HepG2 (cell line): ENCODE results near the gene DCTN2. TPM values are rescaled to one million over a fixed set of nuclear protein-coding genes. Genes with fewer than 3 reads are reported as not detected.

Experiments used
- ATAC-seq: fragments of 200-7000 bp; cut with Tn5 transposase; 3 replicates; pipeline ENCODE4 v1.9.1; 2020; ENCODE audit warnings: mild to moderate bottlenecking, moderate library complexity
- BruUV-seq: library from RNA; stranded (reverse); fragments of 400-500 nt; replicated peaks from 2 replicates; lab custom pipeline; 2021; lab: Mats Ljungman, UMichigan
- CTCF ChIA-PET: fragments of 300-600 bp; formaldehyde crosslinking; extraction: SDS; loops from one replicate; lab custom pipeline; 2021; ENCODE audit warnings: low total read pairs, inconsistent platforms, low intra/inter-chr PET ratio; lab: Yijun Ruan, JAX
- POLR2A ChIA-PET: fragments of 350-600 bp; sonication (Branson Sonifier 250); formaldehyde crosslinking; loops from one replicate; lab custom pipeline; 2020; ENCODE audit warnings: antibody characterized with exemption, inconsistent platforms; lab: Yijun Ruan, JAX
- DNase-seq: peaks from one replicate; pipeline ENCODE4 v3.0.0-alpha.2; 2015; ENCODE audit warnings: low spot score
- FAIRE-seq: peaks from 3 replicates; lab custom pipeline; 2011; peaks lifted over from hg19 to GRCh38; lab: Jason Lieb, UNC
- H2AFZ ChIP-seq: one replicate; pipeline ENCODE4 v1.6.1; 2011; ENCODE audit warnings: low read length, inconsistent platforms
- H3K27ac ChIP-seq: fragments of 300-600 bp; 3 replicates; pipeline ENCODE4 v1.8.0; 2011; ENCODE audit warnings: mixed run types, mild to moderate bottlenecking, mixed read lengths, low read length, inconsistent platforms; ENCODE audit not compliant: insufficient read depth; ENCODE audit errors: extremely low read length
- H3K27me3 ChIP-seq, 2 experiments: fragments of 200-600 bp in 1 of 2; 2 replicates in 1 of 2; 3 replicates in 1 of 2; pipeline versions ENCODE4 v1.6.0 to v1.8.0; 2011; ENCODE audit warnings: low read length in 2 of 2, mild to moderate bottlenecking in 2 of 2, moderate library complexity in 2 of 2, inconsistent platforms in 1 of 2; ENCODE audit not compliant: insufficient read depth in 2 of 2, control insufficient read depth in 1 of 2
- H3K36me3 ChIP-seq, 2 experiments: fragments of 200-600 bp in 1 of 2; replicated peaks in 1 of 2; 2 replicates in 1 of 2; 3 replicates in 1 of 2; pipeline versions ENCODE4 v1.5.1 to v1.8.0; 2011; ENCODE audit warnings: low read length in 2 of 2, inconsistent platforms in 1 of 2; ENCODE audit not compliant: insufficient read depth in 2 of 2, control insufficient read depth in 1 of 2
- H3K4me1 ChIP-seq: 2 replicates; pipeline ENCODE4 v1.5.1; 2012; ENCODE audit warnings: low read length, inconsistent platforms; ENCODE audit not compliant: insufficient read depth
- H3K4me2 ChIP-seq: 2 replicates; pipeline ENCODE4 v1.6.0; 2011; ENCODE audit warnings: low read depth, low read length, inconsistent platforms
- H3K4me3 ChIP-seq, 3 experiments: fragments of 200-600 bp in 1 of 3; sonication (generic), shearing (Covaris generic) in 1 of 3; replicated peaks in 1 of 3; 2 replicates each; pipeline ENCODE4 v1.5.1; 2011 to 2016; ENCODE audit warnings: low read length in 3 of 3, inconsistent platforms in 2 of 3, low read depth in 2 of 3, mild to moderate bottlenecking in 2 of 3, control low read depth in 1 of 3, mixed read lengths in 1 of 3; ENCODE audit not compliant: insufficient read depth in 1 of 3
- H3K79me2 ChIP-seq: one replicate; pipeline ENCODE4 v1.6.1; 2011; ENCODE audit warnings: low read length, inconsistent platforms; ENCODE audit not compliant: insufficient read depth
- H3K9ac ChIP-seq: 2 replicates; pipeline ENCODE4 v1.6.0; 2011; ENCODE audit warnings: mild to moderate bottlenecking, low read depth, low read length, inconsistent platforms; ENCODE audit not compliant: insufficient read depth
- H3K9me3 ChIP-seq: 2 replicates; pipeline ENCODE4 v1.5.1; 2012; ENCODE audit warnings: mild to moderate bottlenecking, low read length
- H4K20me1 ChIP-seq: 2 replicates; pipeline ENCODE4 v1.6.0; 2011; ENCODE audit warnings: inconsistent platforms, mild to moderate bottlenecking, low read length, moderate library complexity; ENCODE audit not compliant: insufficient read depth
- BATF2 ChIP-seq: sonication (generic); formaldehyde crosslinking; IDR thresholded peaks from 2 replicates; pipeline ENCODE4 v1.8.0; 2022; ENCODE audit warnings: mild to moderate bottlenecking, missing genetic modification reagents, moderate library complexity
- DNMT3B ChIP-seq: conservative IDR thresholded peaks from 2 replicates; pipeline ENCODE4 v1.6.1; 2016; ENCODE audit warnings: missing biosample characterization, control low read depth
- HOXA3 ChIP-seq: sonication (generic); formaldehyde crosslinking; IDR thresholded peaks from 2 replicates; pipeline ENCODE4 v1.5.0; 2020; ENCODE audit warnings: missing genetic modification reagents
- KDM2A ChIP-seq: sonication (generic); formaldehyde crosslinking; IDR thresholded peaks from 2 replicates; pipeline ENCODE4 v1.4.0; 2020; ENCODE audit warnings: low read depth, missing genetic modification reagents, borderline replicate concordance
- MAX ChIP-seq: IDR thresholded peaks from 2 replicates; pipeline ENCODE4 v1.6.1; 2012; ENCODE audit warnings: inconsistent platforms
- NFKB2 ChIP-seq: sonication (generic); formaldehyde crosslinking; IDR thresholded peaks from 2 replicates; pipeline ENCODE4 v1.4.0; 2020; ENCODE audit warnings: missing genetic modification reagents, borderline replicate concordance
- POGK ChIP-seq: sonication (generic); formaldehyde crosslinking; conservative IDR thresholded peaks from 2 replicates; pipeline ENCODE4 v1.8.0; 2022; ENCODE audit warnings: mild to moderate bottlenecking, moderate library complexity, missing genetic modification reagents
- SP1 ChIP-seq, 2 experiments: fragments of 450-650 bp in 1 of 2; sonication (generic) in 1 of 2; formaldehyde crosslinking in 1 of 2; IDR thresholded peaks; 2 replicates each; pipeline versions ENCODE4 v1.4.0 to v1.6.1; 2016 to 2020; ENCODE audit warnings: missing genetic modification reagents in 1 of 2
- TERF1 ChIP-seq: sonication (generic); formaldehyde crosslinking; IDR thresholded peaks from 2 replicates; pipeline ENCODE4 v1.8.0; 2022; ENCODE audit warnings: mild to moderate bottlenecking, missing genetic modification reagents, moderate library complexity
- ZFP62 ChIP-seq: sonication (generic); formaldehyde crosslinking; IDR thresholded peaks from 2 replicates; pipeline ENCODE4 v1.4.0; 2020; ENCODE audit warnings: missing genetic modification reagents
- ZNF331 ChIP-seq: sonication (generic); formaldehyde crosslinking; IDR thresholded peaks from 2 replicates; pipeline ENCODE4 v1.4.0; 2020; ENCODE audit warnings: missing genetic modification reagents
- ZNF34 ChIP-seq: sonication (generic); formaldehyde crosslinking; IDR thresholded peaks from 2 replicates; pipeline ENCODE4 v1.4.0; 2020; ENCODE audit warnings: mild to moderate bottlenecking, missing genetic modification reagents, borderline replicate concordance
- ZNF501 ChIP-seq: sonication (generic); formaldehyde crosslinking; IDR thresholded peaks from 2 replicates; pipeline ENCODE4 v1.5.1; 2020; ENCODE audit warnings: mild to moderate bottlenecking, moderate library complexity, missing genetic modification reagents
- ZNF670 ChIP-seq: sonication (generic); formaldehyde crosslinking; IDR thresholded peaks from 2 replicates; pipeline ENCODE4 v1.8.0; 2022; ENCODE audit warnings: mild to moderate bottlenecking, missing genetic modification reagents, borderline replicate concordance
- ZNF687 ChIP-seq: sonication (generic); formaldehyde crosslinking; IDR thresholded peaks from 2 replicates; pipeline ENCODE4 v1.5.1; 2020; ENCODE audit warnings: mild to moderate bottlenecking, missing genetic modification reagents, moderate library complexity
- ZNF766 ChIP-seq: sonication (generic); formaldehyde crosslinking; IDR thresholded peaks from 2 replicates; pipeline ENCODE4 v1.5.0; 2020; ENCODE audit warnings: missing genetic modification reagents, borderline replicate concordance
- WGBS: methylation state at CpG from one replicate; pipeline ENCODE4 v1.1.6; 2017; ENCODE audit warnings: low lambda C conversion rate; 5-methylcytosine and 5-hydroxymethylcytosine counted together
- in situ Hi-C: cut with HindIII; loops from 2 replicates; pipeline ENCODE4 v1.10.0; 2017; ENCODE audit warnings: low pct_unique_long_range_greater_than_20kb; ENCODE audit not compliant: extremely low pct_ligation_motif_present
- intact Hi-C: fragments of 100-400 bp; cut with micrococcal nuclease; formaldehyde crosslinking; loops from one replicate; pipeline ENCODE4 v1.10.0; 2022; ENCODE audit not compliant: unreplicated experiment
- polyA plus RNA-seq, 8 experiments: library from polyadenylated mRNA; depleted of rRNA in 3 of 8; stranded (reverse) in 7 of 8; unstranded in 1 of 8; fragments of >200 nt; fragmentation: Illumina TruSeq in 4 of 8; extraction: Trizol in 4 of 8; gene quantifications; 2 replicates each; pipeline versions ENCODE4 v1.2.1 to v1.2.3, GENCODE V29; 2011 to 2016; ENCODE audit warnings: low read depth in 4 of 8, missing spikeins in 1 of 8, mixed read lengths in 1 of 8; ENCODE audit not compliant: insufficient read depth in 1 of 8
- total RNA-seq, 5 experiments: library from RNA; depleted of rRNA; stranded (reverse); fragments of >200 nt; fragmentation: Illumina TruSeq; extraction: Trizol; gene quantifications; 2 replicates each; pipeline ENCODE4 v1.2.3, GENCODE V29; 2016; ENCODE audit warnings: low read depth in 1 of 5

DCTN2 gene
- total and polyA plus RNA-seq, 2 of the 13 experiments (the other 11 are each of a cell fraction or from before 2014, with no cell fraction given), result 72.0 to 77.4 TPM

- ChIA-PET CTCF (interaction anchor here (1.4 kb wide), 1 partner anchor 41 kb away, joined by 4 read pairs; no protein-coding TSS in a partner anchor), POLR2A (interaction anchor here (0.7 to 4.1 kb wide), 13 partner anchors 11 to 164 kb away, joined by 3 to 35 read pairs (median 4); partner anchors contain the start of genes ARHGEF25, DCTN2, DDIT3 and INHBE)
- 76% methylated on average over 4 of the region's 4 CpGs for WGBS
- intact Hi-C loops, result loop anchor here (5.0 kb wide), 1 partner anchor 157 kb away; the partner anchor contains the start of gene AGAP2
- ATAC-seq, result no peak
- no peak for FAIRE-seq
- peak overlapping the region; percentile 87 for H3K4me2 ChIP-seq
- peaks cover 10% of the 10 kb centered on the region for H3K79me2 ChIP-seq
- no peak for DNase-seq
- peaks cover 71% of the 10 kb centered on the region for H3K4me1 ChIP-seq
- peaks cover 3 to 25% of the 10 kb centered on the region in 2 experiments for H3K36me3 ChIP-seq
- no peaks in the 10 kb centered on the region for H3K27me3 ChIP-seq
- no TSS peak for BruUV-seq
- in situ Hi-C loops, result loop anchor here (5.0 kb wide), 1 partner anchor 42 kb away; no protein-coding TSS in a partner anchor
- no peaks in the 10 kb centered on the region for H3K9me3 ChIP-seq
- H4K20me1 ChIP-seq, result no peaks in the 10 kb centered on the region
- H2AFZ ChIP-seq, result no peak overlapping the region
- peak overlapping the region; percentile 99 for H3K27ac ChIP-seq
- peak overlapping the region; percentile 78 for H3K9ac ChIP-seq
- H3K4me3 ChIP-seq, result peak overlapping the region in 2 of 3 experiments; percentile 10 to 60; a peak in 4 of 6 replicates
- TF ChIP-seq BATF2 (CRISPR knock-in tag) (no peak), POGK (no peak), ZFP62 (CRISPR knock-in tag) (no peak), ZNF331 (CRISPR knock-in tag) (0 out of 2 replicates have a peak, but pooled peaks have one; percentile 24), HOXA3 (CRISPR knock-in tag) (no peak), DNMT3B (0 out of 2 replicates have a peak, but pooled peaks have one; percentile 14), NFKB2 (CRISPR knock-in tag) (0 out of 2 replicates have a peak, but pooled peaks have one; percentile 20), ZNF501 (CRISPR knock-in tag) (peak; percentile 57; the same call in 1 of the 2 replicates), TERF1 (CRISPR knock-in tag) (peak; percentile 39; the same call in 1 of the 2 replicates), MAX (peak; percentile 30; the same call in 1 of the 2 replicates), SP1 (IDR thresholded peaks at IDR 0.05) (no peak), SP1 (CRISPR knock-in tag; IDR thresholded peaks at IDR 0.05) (peak; percentile 10; the same call in 1 of the 2 replicates), ZNF687 (CRISPR knock-in tag) (peak; percentile 88), ZNF766 (CRISPR knock-in tag) (no peak), KDM2A (CRISPR knock-in tag) (peak; percentile 42), ZNF34 (CRISPR knock-in tag) (peak; percentile 47; the same call in 1 of the 2 replicates), ZNF670 (CRISPR knock-in tag) (0 out of 2 replicates have a peak, but pooled peaks have one; percentile 1)
Observed at GRCh38 chr12:57580466-57580795, 33.4 kb upstream of the DCTN2 start.
